SK-N-SH treated with all-trans-retinoic acid at 6 μM for 48 hours (cell line): ENCODE data around the gene PSMA6.

Experiments
- ARNTL ChIP-seq: fragments of 450-650 bp; formaldehyde crosslinking; IDR thresholded peaks from 2 replicates; pipeline ENCODE4 v1.5.0; 2020; ENCODE audit warnings: low read depth, mild to moderate bottlenecking, moderate library complexity, borderline replicate concordance
- ESRRG ChIP-seq: fragments of 250-450 bp; sonication (Bioruptor Pico); IDR thresholded peaks from 2 replicates; pipeline ENCODE4 v1.6.1; 2021; ENCODE audit warnings: mild to moderate bottlenecking
- PATZ1 ChIP-seq: fragments of 250-450 bp; sonication (Bioruptor Pico); IDR thresholded peaks from 2 replicates; pipeline ENCODE4 v1.8.0; 2020; ENCODE audit warnings: mild to moderate bottlenecking, moderate library complexity, borderline replicate concordance
- TSHZ2 ChIP-seq: fragments of 250-450 bp; sonication (Bioruptor Pico); IDR thresholded peaks from 2 replicates; pipeline ENCODE4 v1.5.0; 2020; ENCODE audit warnings: mild to moderate bottlenecking, moderate library complexity
- ZFP3 ChIP-seq: fragments of 250-450 bp; sonication (Bioruptor Pico); IDR thresholded peaks from 2 replicates; pipeline ENCODE4 v1.5.0; 2020; ENCODE audit warnings: mild to moderate bottlenecking, moderate library complexity
- ZNF70 ChIP-seq: fragments of 450-650 bp; formaldehyde crosslinking; IDR thresholded peaks from 2 replicates; pipeline ENCODE4 v1.5.0; 2020; ENCODE audit warnings: mild to moderate bottlenecking, moderate library complexity

- TF ChIP-seq PATZ1 (no peak), ESRRG (CRISPR knock-in tag) (no peak), TSHZ2 (CRISPR knock-in tag) (no peak), ZFP3 (no peak), ARNTL (CRISPR knock-in tag) (no peak), ZNF70 (no peak)
Measured at GRCh38 chr14:35257809-35258208, 34.4 kb upstream of the PSMA6 start.
